ENCODE measurements around the gene OR8A1.

DNA sequence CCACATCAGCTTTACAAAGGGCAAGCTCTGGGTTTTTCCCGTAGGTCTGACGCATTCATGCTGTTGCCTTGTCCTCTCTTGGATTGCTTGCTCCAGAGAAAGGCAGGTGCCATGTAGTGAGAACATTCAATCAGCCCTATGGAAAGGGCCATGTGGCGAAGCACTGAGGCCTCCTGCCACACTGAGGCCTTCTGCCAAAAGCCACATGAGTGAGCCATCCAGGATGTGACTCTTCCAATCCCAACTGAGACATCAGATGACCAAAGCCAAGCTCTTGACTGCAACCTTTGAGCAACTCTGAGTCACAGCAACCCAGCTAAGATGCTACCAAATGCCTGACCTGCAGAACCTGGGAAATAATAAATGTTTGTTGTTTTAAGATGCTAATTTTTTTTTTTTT, 32.4 kb downstream of the OR8A1 start:
- TF ChIP-seq POLR2AphosphoS5 (IDR thresholded peaks at IDR 0.05) (no peak), EP300 (IDR thresholded peaks at IDR 0.05) (no peak), POLR2A (IDR thresholded peaks at IDR 0.05) (no peak)
- TF ChIP-seq, protein P1, sequence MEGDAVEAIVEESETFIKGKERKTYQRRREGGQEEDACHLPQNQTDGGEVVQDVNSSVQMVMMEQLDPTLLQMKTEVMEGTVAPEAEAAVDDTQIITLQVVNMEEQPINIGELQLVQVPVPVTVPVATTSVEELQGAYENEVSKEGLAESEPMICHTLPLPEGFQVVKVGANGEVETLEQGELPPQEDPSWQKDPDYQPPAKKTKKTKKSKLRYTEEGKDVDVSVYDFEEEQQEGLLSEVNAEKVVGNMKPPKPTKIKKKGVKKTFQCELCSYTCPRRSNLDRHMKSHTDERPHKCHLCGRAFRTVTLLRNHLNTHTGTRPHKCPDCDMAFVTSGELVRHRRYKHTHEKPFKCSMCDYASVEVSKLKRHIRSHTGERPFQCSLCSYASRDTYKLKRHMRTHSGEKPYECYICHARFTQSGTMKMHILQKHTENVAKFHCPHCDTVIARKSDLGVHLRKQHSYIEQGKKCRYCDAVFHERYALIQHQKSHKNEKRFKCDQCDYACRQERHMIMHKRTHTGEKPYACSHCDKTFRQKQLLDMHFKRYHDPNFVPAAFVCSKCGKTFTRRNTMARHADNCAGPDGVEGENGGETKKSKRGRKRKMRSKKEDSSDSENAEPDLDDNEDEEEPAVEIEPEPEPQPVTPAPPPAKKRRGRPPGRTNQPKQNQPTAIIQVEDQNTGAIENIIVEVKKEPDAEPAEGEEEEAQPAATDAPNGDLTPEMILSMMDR (IDR thresholded peaks at IDR 0.05): no peak
